ENCODE results near the gene SIGLEC11.
"Not testable (repeated sequence)": the region's sequence is repeated elsewhere in the genome, so short reads cannot be mapped to it uniquely, and the experiment has no call there.

The SIGLEC11 gene

GRCh38 chr19:49977076-49977475 lies 16.1 kb upstream of the SIGLEC11 start:
- Histone ChIP-seq H3K9me3 (no peaks in the 10 kb centered on the region), H3K4me1 (no peaks in the 10 kb centered on the region), H3K4me3 (ENCODE audit: low read depth, low read length) (no peak overlapping the region), H3K27me3 (no peaks in the 10 kb centered on the region; the same call in 1 of the 2 replicates), H3K36me3 (no peaks in the 10 kb centered on the region)
- TF ChIP-seq, protein P1, sequence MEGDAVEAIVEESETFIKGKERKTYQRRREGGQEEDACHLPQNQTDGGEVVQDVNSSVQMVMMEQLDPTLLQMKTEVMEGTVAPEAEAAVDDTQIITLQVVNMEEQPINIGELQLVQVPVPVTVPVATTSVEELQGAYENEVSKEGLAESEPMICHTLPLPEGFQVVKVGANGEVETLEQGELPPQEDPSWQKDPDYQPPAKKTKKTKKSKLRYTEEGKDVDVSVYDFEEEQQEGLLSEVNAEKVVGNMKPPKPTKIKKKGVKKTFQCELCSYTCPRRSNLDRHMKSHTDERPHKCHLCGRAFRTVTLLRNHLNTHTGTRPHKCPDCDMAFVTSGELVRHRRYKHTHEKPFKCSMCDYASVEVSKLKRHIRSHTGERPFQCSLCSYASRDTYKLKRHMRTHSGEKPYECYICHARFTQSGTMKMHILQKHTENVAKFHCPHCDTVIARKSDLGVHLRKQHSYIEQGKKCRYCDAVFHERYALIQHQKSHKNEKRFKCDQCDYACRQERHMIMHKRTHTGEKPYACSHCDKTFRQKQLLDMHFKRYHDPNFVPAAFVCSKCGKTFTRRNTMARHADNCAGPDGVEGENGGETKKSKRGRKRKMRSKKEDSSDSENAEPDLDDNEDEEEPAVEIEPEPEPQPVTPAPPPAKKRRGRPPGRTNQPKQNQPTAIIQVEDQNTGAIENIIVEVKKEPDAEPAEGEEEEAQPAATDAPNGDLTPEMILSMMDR (IDR thresholded peaks at IDR 0.05; ENCODE audit: low read depth, low read length) = no peak
- no peak for DNase-seq

GRCh38 chr19:49976496-49976895 lies 15.5 kb upstream of the SIGLEC11 start:
- DNase-seq = no peak
- Histone ChIP-seq H3K9me3 (no peaks in the 10 kb centered on the region), H3K4me3 (ENCODE audit: low read depth, low read length) (no peak overlapping the region), H3K27me3 (no peaks in the 10 kb centered on the region; the same call in 1 of the 2 replicates), H3K36me3 (no peaks in the 10 kb centered on the region), H3K4me1 (no peaks in the 10 kb centered on the region)
- TF ChIP-seq, protein P1 (IDR thresholded peaks at IDR 0.05; ENCODE audit: low read depth, low read length) = no peak

- H3K4me3 ChIP-seq (ENCODE audit: low read depth, low read length) = no peak overlapping the region
- no peak for DNase-seq
- no peaks in the 10 kb centered on the region; the same call in 1 of the 2 replicates for H3K27me3 ChIP-seq
- no peaks in the 10 kb centered on the region for H3K4me1 ChIP-seq
- H3K36me3 ChIP-seq = no peaks in the 10 kb centered on the region
- no peaks in the 10 kb centered on the region for H3K9me3 ChIP-seq
- TF ChIP-seq, protein P1 (IDR thresholded peaks at IDR 0.05; ENCODE audit: low read depth, low read length) = no peak
Observed at GRCh38 chr19:49975051-49975450, 14.1 kb upstream of the SIGLEC11 start.

- Histone ChIP-seq H3K4me3 (ENCODE audit: low read depth, low read length) (no peak overlapping the region), H3K27me3 (peaks cover 3% of the 10 kb centered on the region), H3K36me3 (no peaks in the 10 kb centered on the region), H3K9me3 (no peaks in the 10 kb centered on the region), H3K4me1 (no peaks in the 10 kb centered on the region)
- no peak for DNase-seq
- TF ChIP-seq, protein P1 (IDR thresholded peaks at IDR 0.05; ENCODE audit: low read depth, low read length) = no peak
Observed at GRCh38 chr19:49973987-49974386, 13.0 kb upstream of the SIGLEC11 start.

- H3K36me3 ChIP-seq = no peaks in the 10 kb centered on the region
- DNase-seq = no peak
- TF ChIP-seq, protein P1 (IDR thresholded peaks at IDR 0.05; ENCODE audit: low read depth, low read length) = no peak
- no peak overlapping the region for H3K4me3 ChIP-seq (ENCODE audit: low read depth, low read length)
- H3K9me3 ChIP-seq = no peaks in the 10 kb centered on the region
- peaks cover 6% of the 10 kb centered on the region for H3K27me3 ChIP-seq
- no peaks in the 10 kb centered on the region for H3K4me1 ChIP-seq
Observed at GRCh38 chr19:49972841-49973240, 11.9 kb upstream of the SIGLEC11 start.

DNA sequence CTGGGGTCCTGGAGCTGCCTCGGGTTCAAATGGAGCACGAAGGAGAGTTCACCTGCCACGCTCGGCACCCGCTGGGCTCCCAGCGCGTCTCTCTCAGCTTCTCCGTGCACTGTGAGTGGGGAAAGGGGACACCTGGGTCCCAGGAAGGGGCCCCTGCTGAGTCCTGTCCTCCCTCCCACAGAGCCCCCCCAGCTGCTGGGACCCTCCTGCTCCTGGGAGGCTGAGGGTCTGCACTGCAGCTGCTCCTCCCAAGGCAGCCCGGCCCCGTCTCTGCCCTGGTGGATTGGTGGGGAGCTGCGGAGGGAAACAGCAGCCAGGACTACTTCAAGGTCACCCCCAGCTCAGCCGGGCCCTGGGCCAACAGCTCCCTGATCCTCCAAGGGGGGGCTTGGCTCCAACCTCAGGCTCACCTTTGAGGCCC lies 11.0 kb upstream of the SIGLEC11 start:
- TF ChIP-seq, protein P1 (IDR thresholded peaks at IDR 0.05; ENCODE audit: low read depth, low read length) = no peak
- no peak for DNase-seq

DNA sequence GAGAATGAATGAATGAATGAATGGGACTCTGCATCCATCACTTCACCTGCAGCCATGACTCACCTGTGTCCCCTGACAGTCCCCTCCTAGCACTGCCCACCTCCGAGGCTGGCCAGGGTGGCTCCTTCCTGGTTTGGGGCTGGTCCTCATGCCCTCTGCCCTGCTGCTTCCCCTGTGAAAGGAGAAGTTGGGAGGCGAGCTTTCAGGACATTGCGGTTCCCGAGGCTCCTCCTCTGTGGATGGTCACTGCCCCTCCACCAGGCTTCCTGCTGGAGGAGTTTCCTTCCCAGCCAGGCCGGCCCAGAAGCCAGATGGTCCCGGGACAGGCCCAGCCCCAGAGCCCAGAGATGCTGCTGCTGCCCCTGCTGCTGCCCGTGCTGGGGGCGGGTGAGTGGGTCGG lies 8.4 kb upstream of the SIGLEC11 start:
- not testable (repeated sequence) for H3K36me3 ChIP-seq; DNase-seq; H3K4me1 ChIP-seq; H3K9me3 ChIP-seq; H3K4me3 ChIP-seq (ENCODE audit: low read depth, low read length); H3K27me3 ChIP-seq

More for the DNA sequence above, 11.0 kb upstream of the SIGLEC11 start:
- H3K4me1 ChIP-seq = no peaks in the 10 kb centered on the region
- H3K4me3 ChIP-seq (ENCODE audit: low read depth, low read length) = no peak overlapping the region
- H3K36me3 ChIP-seq = no peaks in the 10 kb centered on the region
- H3K27me3 ChIP-seq = peaks cover 6% of the 10 kb centered on the region
- H3K9me3 ChIP-seq = no peaks in the 10 kb centered on the region

Measured in BE2C (cell line).